Liver (tissue), 9 donors: ENCODE measurements around the gene ZNF746. TPM values are rescaled to one million over a fixed set of nuclear protein-coding genes. Genes with fewer than 3 reads are reported as not detected.

ENCODE experiments used
- DNase-seq: peaks from one replicate; pipeline ENCODE4 v3.0.0-alpha.2; 2017; ENCODE audit warnings: low spot score
- H3K27ac ChIP-seq, 2 donors: one replicate each; pipeline ENCODE4 v1.7.0; 2013; ENCODE audit warnings: inconsistent platforms in 2 of 2, low read length in 2 of 2, control low read depth in 1 of 2, low read depth in 1 of 2, mild to moderate bottlenecking in 1 of 2
- H3K27me3 ChIP-seq, 4 donors: one replicate each; pipeline versions ENCODE4 v1.6.1 to v1.7.0; 2013; ENCODE audit warnings: low read length in 3 of 4, inconsistent platforms in 1 of 4, mild to moderate bottlenecking in 1 of 4, moderate library complexity in 1 of 4; ENCODE audit not compliant: control insufficient read depth in 4 of 4, insufficient read depth in 4 of 4
- H3K36me3 ChIP-seq, 4 donors: one replicate each; pipeline versions ENCODE4 v1.6.1 to v1.7.0; 2013; ENCODE audit warnings: low read length in 3 of 4, mild to moderate bottlenecking in 3 of 4, low read depth in 1 of 4, moderate library complexity in 1 of 4; ENCODE audit not compliant: control insufficient read depth in 4 of 4, insufficient read depth in 3 of 4
- H3K4me1 ChIP-seq, 4 donors: one replicate each; pipeline versions ENCODE4 v1.6.1 to v1.7.0; 2013; ENCODE audit warnings: low read length in 3 of 4, mild to moderate bottlenecking in 3 of 4, moderate library complexity in 1 of 4; ENCODE audit not compliant: control insufficient read depth in 4 of 4, insufficient read depth in 4 of 4
- H3K4me3 ChIP-seq, 3 donors: one replicate each; pipeline versions ENCODE4 v1.6.1 to v1.7.0; 2013; ENCODE audit warnings: low read length in 3 of 3, control low read depth in 1 of 3, low read depth in 1 of 3, mild to moderate bottlenecking in 1 of 3
- H3K9ac ChIP-seq, 2 donors: one replicate each; pipeline ENCODE4 v1.7.0; 2013; ENCODE audit warnings: low read length in 2 of 2, mild to moderate bottlenecking in 2 of 2, moderate library complexity in 2 of 2, control low read depth in 1 of 2, low read depth in 1 of 2
- H3K9me3 ChIP-seq, 4 donors: one replicate each; pipeline versions ENCODE4 v1.6.1 to v1.7.0; 2013; ENCODE audit warnings: low read length in 3 of 4; ENCODE audit not compliant: control insufficient read depth in 4 of 4
- ATF3 ChIP-seq: IDR thresholded peaks from 2 replicates; pipeline ENCODE4 v1.6.1; 2016; ENCODE audit warnings: antibody characterized with exemption
- CTCF ChIP-seq: fragments of 150-350 bp; IDR thresholded peaks from 2 replicates; pipeline ENCODE4 v1.5.1; 2017; ENCODE audit warnings: improper control_type of control experiment, low read depth, low read length; ENCODE audit not compliant: missing input control
- EGR1 ChIP-seq, 2 donors: IDR thresholded peaks; 2 replicates each; pipeline ENCODE4 v1.6.1; 2016 to 2018; ENCODE audit warnings: antibody characterized with exemption in 2 of 2, low read depth in 2 of 2
- FOXA1 ChIP-seq: IDR thresholded peaks from 2 replicates; pipeline ENCODE4 v1.6.1; 2016; ENCODE audit warnings: antibody characterized with exemption
- FOXA2 ChIP-seq: IDR thresholded peaks from 2 replicates; pipeline ENCODE4 v1.6.1; 2016; ENCODE audit warnings: antibody characterized with exemption
- GABPA ChIP-seq, 2 donors: IDR thresholded peaks in 1 of 2; conservative IDR thresholded peaks in 1 of 2; 2 replicates each; pipeline ENCODE4 v1.6.1; 2016; ENCODE audit warnings: antibody characterized with exemption in 2 of 2, mild to moderate bottlenecking in 1 of 2, moderate library complexity in 1 of 2
- HNF4A ChIP-seq, 2 donors: conservative IDR thresholded peaks; 2 replicates each; pipeline ENCODE4 v1.6.1; 2016; ENCODE audit warnings: antibody characterized with exemption in 2 of 2, mild to moderate bottlenecking in 2 of 2
- HNF4G ChIP-seq: IDR thresholded peaks from 2 replicates; pipeline ENCODE4 v1.6.1; 2016; ENCODE audit warnings: antibody characterized with exemption
- JUND ChIP-seq, 2 donors: IDR thresholded peaks; 2 replicates each; pipeline ENCODE4 v1.6.1; 2016; ENCODE audit warnings: antibody characterized with exemption in 2 of 2
- NR2F2 ChIP-seq: IDR thresholded peaks from 2 replicates; pipeline ENCODE4 v1.6.1; 2016; ENCODE audit warnings: antibody characterized with exemption
- RAD21 ChIP-seq, 2 donors: IDR thresholded peaks; 2 replicates each; pipeline ENCODE4 v1.6.1; 2016; ENCODE audit warnings: antibody characterized with exemption in 2 of 2, mild to moderate bottlenecking in 2 of 2
- REST ChIP-seq: IDR thresholded peaks from 2 replicates; pipeline ENCODE4 v1.6.1; 2016; ENCODE audit warnings: antibody characterized with exemption, mild to moderate bottlenecking
- RXRA ChIP-seq, 2 donors: IDR thresholded peaks; 2 replicates each; pipeline ENCODE4 v1.6.1; 2017 to 2018; ENCODE audit warnings: antibody characterized with exemption in 2 of 2, mild to moderate bottlenecking in 1 of 2
- SP1 ChIP-seq: IDR thresholded peaks from 2 replicates; pipeline ENCODE4 v1.6.1; 2018; ENCODE audit warnings: antibody characterized with exemption, mild to moderate bottlenecking
- TAF1 ChIP-seq: conservative IDR thresholded peaks from 2 replicates; pipeline ENCODE4 v1.6.1; 2016; ENCODE audit warnings: antibody characterized with exemption, mild to moderate bottlenecking
- YY1 ChIP-seq: IDR thresholded peaks from 2 replicates; pipeline ENCODE4 v1.6.1; 2016; ENCODE audit warnings: antibody characterized with exemption, mild to moderate bottlenecking
- ZBTB33 ChIP-seq: IDR thresholded peaks from 2 replicates; pipeline ENCODE4 v1.6.1; 2016; ENCODE audit warnings: antibody characterized with exemption
- WGBS: extraction: QIAGEN DNeasy Blood & Tissue Kit; methylation state at CpG from one replicate; pipeline ENCODE4 v1.1.7; 2013; 5-methylcytosine and 5-hydroxymethylcytosine counted together
- polyA plus RNA-seq, 2 donors: library from polyadenylated mRNA; stranded (reverse) in 1 of 2; unstranded in 1 of 2; fragments of 200-250 nt in 1 of 2; fragments of >200 nt in 1 of 2; fragmentation: Nextera tagmentation in 1 of 2; extraction: Ambion mirVana in 1 of 2; gene quantifications; one replicate each; pipeline versions ENCODE4 v1.2.1 to v1.2.3, GENCODE V29; 2013 to 2015
- total RNA-seq, 2 donors: library from RNA; depleted of rRNA; stranded (reverse); fragments of >200 nt; gene quantifications; one replicate each; pipeline ENCODE4 v1.2.3, GENCODE V29; 2014
- TF ChIP-seq, protein P1 (sequence below): IDR thresholded peaks from 2 replicates; pipeline ENCODE4 v1.6.1; 2016; ENCODE audit warnings: antibody characterized with exemption
- donor health status: healthy.
- donor health status: healthy.
- donor health status: healthy.
- donor health status: healthy.
- donor health status: healthy.

Gene ZNF746
- total and polyA plus RNA-seq, 4 donors, result 3.8 to 13.5 (median 9.2) TPM

DNA sequence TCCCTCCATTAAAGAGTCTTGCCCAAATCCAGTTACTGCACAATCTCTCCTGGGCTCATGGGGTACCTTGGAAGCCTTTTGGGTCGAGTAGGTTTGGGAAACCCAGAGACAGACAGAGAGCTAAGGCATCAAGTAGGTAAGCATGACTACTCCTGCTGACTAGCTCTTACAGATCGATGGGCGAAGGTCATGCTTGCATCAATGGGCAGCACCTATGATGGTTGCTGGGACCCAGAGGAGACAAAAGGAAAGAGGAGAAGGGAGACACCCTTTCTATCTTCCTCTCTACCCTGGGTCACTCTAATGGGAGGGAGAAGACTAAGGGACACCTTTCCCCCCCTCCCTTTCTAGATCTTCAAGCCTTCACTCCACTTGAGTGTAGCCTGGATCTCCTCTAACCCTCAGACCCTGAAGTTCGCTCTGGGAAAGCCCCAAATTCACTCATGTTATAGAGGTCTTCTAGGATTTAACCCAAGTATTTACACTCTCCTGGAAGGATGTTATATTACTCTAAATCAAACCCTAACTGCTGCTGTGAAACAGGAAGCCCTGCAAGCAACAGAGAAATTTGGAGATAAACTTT is 31.6 kb upstream of the ZNF746 start (continued):
- TF ChIP-seq CTCF, result no peak
- no peak for TF ChIP-seq YY1

DNA sequence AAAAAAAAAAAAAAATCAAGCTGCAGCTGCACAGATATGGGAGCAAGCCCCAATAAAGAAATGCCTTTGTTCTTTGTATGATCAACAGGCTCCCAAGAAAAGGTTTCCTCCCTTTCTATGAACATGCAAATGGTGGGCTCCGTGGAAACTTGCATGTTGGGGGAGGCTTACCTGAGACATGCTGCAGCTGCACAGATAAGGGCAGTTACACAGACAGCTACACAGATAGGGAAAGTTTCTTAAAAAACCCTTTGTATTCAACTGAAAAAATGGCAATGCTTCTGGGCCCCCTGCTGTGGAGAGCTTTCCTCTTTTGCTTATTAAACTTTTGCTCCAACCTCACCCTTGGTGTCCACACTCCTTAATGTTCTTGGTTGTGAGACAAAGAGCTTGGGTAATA is 29.8 kb upstream of the ZNF746 start:
- no peak overlapping the region for H3K27ac ChIP-seq
- H3K4me3 ChIP-seq, result peak overlapping the region in 1 of 3 donors; percentile 16
- no peaks in the 10 kb centered on the region for H3K27me3 ChIP-seq
- H3K9me3 ChIP-seq, result peaks cover 28 to 49% (median 31%) of the 10 kb centered on the region in 4 donors
- 79% methylated on average over 1 of the region's 1 CpG for WGBS
- no peaks in the 10 kb centered on the region for H3K36me3 ChIP-seq
- H3K9ac ChIP-seq, result no peak overlapping the region
- TF ChIP-seq YY1 (no peak), ATF3 (no peak), REST (no peak), HNF4A (conservative IDR thresholded peaks at IDR 0.05) (no peak), FOXA2 (no peak), SP1 (no peak), RAD21 (IDR thresholded peaks at IDR 0.05) (no peak), JUND (IDR thresholded peaks at IDR 0.05) (no peak), EGR1 (IDR thresholded peaks at IDR 0.05; ENCODE audit: low read depth in 2 of 2) (no peak), TAF1 (no peak), ZBTB33 (no peak), NR2F2 (no peak), FOXA1 (no peak), RXRA (IDR thresholded peaks at IDR 0.05) (no peak), CTCF (no peak), GABPA (IDR thresholded peaks at IDR 0.05 in 1 of 2, conservative IDR thresholded peaks at IDR 0.05 in 1 of 2) (no peak), HNF4G (no peak)
- TF ChIP-seq, protein P1, sequence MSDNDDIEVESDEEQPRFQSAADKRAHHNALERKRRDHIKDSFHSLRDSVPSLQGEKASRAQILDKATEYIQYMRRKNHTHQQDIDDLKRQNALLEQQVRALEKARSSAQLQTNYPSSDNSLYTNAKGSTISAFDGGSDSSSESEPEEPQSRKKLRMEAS, result no peak
- no peaks in the 10 kb centered on the region for H3K4me1 ChIP-seq
- no peak for DNase-seq
